ENCODE results near the gene TEDC2. TPM values are rescaled to one million over a fixed set of nuclear protein-coding genes. Genes with fewer than 3 reads are reported as not detected.
A peak's percentile ranks its signal among the peaks of the same experiment; 100 is the strongest.
"Not testable (repeated sequence)": the region's sequence is repeated elsewhere in the genome, so short reads cannot be mapped to it uniquely, and the experiment has no call there.

TEDC2 gene, protein sequence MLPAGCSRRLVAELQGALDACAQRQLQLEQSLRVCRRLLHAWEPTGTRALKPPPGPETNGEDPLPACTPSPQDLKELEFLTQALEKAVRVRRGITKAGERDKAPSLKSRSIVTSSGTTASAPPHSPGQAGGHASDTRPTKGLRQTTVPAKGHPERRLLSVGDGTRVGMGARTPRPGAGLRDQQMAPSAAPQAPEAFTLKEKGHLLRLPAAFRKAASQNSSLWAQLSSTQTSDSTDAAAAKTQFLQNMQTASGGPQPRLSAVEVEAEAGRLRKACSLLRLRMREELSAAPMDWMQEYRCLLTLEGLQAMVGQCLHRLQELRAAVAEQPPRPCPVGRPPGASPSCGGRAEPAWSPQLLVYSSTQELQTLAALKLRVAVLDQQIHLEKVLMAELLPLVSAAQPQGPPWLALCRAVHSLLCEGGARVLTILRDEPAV
- polyA plus RNA-seq (2013, experiment 1 of 2; ENCODE audit: insufficient read length): 12.0 TPM
- polyA plus RNA-seq (2013, experiment 2 of 2; ENCODE audit: insufficient read length): 2.0 TPM

DNA sequence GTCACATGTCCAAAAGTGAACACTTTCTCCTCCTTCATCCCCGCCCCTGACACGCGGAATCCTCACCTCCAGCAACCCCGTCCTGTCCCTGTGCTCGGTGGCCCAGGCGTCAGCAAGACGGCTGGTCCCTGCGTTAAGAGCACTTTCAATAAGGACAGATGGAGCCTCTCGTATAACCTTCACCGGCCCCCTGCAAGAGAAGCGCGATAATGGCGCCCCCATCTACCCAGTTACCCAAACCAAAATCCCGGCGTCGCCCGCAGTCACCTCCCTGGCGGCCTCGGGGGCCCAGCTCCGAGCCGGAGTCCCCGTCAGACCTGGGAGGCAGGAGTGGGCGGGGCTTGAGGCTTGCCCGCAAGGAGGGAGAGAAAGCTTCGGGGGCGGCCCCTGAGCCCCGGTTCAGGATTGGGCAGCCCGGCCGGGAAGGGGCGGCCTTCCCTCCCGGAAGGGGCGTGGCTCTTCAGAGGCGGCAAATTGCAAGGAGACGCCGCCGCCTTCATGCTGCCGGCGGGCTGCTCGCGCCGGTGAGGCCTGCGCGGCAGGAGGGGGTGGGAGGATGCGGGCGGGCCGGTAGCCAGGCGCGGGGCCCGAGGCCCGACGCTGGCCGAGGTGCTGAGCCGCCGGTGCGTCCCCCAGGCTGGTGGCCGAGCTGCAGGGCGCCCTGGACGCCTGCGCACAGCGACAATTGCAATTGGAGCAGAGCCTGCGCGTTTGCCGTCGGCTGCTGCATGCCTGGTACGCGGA, at the start of gene TEDC2:
TSS of gene TEDC2 (plus strand) at position 463 of the 744 bp plus-strand sequence. CDS start at position 499, 36 bp downstream.
- peak; percentile 94 for DNase-seq

DNA sequence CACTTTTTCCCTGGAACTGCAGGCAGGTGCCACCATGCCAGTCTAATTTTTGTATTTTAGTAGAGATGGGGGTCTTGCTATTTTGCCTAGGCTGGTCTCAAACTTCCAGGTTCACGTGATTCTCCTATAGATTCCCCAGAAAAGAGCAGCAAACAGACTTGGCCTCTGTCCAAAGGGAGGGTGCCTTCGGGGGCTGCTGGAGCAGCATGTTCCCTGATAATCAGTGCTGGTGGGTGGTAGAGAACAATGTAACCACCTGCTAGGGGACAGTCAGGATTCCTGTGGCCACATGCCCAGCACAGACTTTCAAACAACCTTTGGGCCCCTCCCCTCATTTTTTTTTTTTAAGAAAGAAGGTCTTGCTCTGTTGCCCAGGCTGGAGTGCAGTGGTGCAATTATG, 44.8 kb upstream of the TEDC2 start:
- no peak for DNase-seq

DNA sequence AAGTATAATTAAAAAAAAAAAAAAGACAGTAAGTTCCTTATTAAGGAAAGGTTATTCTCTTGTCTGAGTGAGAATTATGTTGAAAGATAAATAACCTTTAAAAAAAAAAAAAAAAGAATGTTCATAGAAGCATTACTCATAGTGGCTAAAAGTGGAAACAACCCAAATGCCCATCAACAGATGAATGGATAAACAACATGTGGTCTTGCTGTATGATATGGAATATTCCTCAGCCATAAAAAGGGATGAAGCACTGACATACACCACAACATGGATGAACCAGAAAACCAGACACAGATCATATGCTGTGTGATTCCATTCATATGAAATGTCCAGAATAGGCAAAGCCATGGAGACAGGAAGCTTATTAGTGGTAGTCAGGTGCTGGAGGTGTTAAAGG, 39.9 kb upstream of the TEDC2 start:
- DNase-seq: peak; percentile 27

DNA sequence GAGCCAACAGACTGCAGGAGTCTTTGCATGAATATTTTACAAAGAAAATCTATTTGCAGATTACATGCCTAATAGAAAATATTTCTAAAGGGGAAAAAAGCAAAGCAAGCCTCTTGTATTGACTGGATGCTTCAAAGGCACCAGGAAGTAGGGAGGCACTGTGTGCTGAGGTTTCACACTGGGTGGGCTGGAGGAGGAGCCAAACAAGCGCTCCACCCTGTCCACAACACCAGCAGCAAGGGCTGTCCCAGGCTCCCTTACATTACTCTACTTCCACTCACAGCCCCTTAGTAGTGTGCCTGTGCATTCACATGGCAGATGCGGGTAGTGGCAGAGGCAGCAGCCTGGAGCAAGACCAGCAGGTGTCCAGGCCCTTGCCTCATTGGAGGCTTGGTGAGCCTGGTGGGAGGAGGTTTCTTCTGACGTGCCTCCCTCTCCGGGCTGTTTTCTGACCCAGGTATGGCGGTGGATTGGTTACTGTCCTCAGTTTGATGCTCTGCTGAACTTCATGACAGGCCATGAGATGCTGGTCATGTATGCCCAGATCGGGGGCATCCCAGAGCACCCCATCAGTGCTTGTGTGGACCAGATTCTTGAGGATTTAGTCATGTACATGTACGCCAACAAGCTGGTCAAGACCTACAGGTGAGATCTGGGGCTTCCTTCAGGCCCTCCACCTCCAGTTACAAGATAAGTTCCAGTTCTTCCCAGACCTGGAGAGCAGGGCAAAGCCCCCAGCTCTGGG, 37.6 kb upstream of the TEDC2 start:
- DNase-seq: no peak

DNA sequence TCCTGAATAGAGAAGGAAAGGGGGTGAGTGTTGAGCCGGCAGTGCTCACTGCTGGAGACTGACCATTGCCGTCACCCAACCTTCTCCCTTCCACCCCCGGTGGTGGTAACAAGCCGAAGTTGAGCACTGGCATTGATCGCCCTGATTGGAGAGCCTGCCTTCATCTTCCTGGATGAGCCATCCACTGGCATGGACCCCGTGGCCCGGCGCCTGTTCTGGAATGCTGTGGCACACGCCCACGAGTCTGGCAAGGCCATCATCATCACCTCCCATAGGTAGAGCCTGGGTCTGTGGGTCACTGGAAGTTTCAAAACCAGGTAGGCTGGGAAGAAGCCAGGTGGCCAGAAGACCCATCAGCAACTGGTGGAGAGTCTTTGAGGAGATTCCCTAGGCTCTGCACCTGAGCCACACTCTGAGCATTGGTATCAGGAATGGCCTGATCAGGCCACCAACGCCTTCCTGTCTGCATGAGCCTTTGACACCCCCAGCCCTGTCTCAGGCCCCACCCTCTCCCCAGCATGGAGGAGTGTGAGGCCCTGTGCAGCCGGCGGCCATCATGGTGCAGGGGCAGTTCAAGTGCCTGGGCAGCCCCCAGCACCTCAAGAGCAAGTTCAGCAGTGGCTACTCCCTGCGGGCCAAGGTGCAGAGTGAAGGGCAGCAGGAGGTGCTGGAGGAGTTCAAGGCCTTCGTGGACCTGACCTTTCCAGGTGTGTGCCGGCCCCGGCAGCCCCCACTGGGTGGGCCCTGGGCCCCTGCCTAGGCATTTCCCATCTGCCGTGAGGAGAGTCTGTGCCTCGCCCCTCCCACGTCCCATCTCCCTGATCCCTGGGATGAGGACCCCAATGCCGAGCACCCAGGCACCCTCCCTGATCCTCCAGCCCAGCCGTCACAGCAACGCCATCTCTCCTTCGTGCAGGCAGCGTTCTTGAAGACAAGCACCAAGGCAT, 35.6 kb upstream of the TEDC2 start:
- DNase-seq: no peak

DNA sequence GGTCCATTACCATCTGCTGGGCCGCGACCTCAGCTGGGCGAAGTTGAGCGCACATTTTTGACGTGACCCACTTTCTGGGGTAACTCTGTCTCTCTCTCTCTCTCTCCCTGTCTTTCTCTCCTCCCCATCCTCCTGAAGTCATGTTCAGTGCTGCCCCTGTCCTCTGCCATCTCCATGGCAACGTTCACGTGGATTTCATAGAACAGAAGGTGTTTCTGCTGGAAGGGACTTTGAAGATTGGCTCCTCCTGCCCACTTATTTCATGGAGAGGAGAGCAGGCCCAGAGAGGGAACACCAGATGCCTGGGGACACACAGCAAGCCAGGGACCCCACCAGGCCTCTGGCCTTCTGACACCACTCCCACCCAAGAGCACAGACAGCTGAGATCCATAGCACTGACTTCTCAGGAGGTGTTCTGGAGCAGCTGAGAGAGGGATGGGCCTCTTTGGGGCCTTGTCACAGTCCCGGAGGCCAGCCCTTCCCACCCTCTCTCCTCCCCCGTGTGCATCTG, 34.8 kb upstream of the TEDC2 start:
- no peak for DNase-seq

DNA sequence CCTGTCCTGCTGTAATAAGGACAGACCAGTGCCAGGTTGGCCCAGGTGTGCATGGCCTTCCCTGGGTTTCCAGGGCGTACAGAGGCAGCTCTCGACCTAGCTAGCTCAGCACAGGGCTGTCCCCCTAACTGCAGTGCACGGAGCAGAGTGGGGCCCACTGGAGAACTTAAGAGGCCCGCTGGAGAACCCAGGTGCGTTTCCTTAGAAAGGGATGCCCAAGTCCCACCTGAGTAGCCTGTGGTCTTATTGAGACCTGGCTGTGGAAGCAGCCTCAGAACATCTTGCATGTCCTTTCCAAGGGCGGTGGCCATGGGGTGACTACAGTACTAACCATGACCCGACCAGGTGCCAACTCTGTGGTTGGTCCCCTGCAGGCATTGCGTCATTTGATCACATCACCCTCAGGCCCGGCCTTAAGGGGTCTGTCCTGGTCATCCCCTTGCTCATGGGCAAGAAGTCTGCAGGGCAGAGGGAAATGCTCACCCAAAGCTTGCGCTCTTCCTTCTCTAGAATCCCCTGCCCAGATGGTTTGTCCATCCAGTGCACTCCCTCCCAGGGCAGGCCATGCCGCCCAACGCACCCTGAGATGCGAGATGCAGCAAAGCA, 34.0 kb upstream of the TEDC2 start:
- no peak for DNase-seq

DNA sequence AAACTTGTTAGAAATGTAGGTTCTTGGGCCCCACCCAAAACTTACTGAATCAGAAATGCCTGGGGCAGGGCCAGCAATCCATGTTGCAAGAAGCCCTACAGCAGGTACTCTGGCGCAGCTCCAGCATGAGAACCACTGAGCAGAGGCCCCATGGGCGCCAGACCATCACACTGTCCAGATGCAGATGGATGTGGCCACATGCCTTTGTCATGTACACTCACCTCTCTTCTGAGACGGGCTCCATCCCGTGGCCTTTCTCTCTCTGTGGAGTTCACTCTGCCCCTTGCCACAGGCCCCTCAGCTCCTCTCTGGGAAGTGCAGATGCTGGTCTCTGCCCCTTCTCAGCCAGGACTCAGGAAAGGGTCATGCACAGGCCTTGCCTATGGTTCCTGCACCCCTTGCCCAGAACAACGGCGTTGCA, 33.0 kb upstream of the TEDC2 start:
- DNase-seq: no peak

DNA sequence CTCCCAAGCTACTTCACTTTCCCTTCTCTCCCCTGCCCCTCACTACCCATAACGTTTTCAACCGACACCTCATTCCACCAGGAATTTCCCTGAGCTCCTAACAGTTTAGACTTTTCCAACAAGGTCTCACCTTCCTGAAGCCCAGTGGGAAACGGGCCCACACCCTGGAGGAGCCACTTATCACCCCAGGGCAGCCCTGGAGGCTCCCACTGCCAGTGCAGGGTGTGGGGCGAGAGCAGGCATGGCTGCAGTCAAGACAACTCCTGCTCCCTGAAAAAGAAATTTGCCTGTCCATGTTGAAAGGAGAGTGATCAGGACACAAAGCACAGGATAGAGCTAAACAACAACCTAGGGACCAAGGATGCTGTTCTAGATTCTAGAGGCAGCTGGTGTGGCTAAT, 32.4 kb upstream of the TEDC2 start:
- DNase-seq: no peak

DNA sequence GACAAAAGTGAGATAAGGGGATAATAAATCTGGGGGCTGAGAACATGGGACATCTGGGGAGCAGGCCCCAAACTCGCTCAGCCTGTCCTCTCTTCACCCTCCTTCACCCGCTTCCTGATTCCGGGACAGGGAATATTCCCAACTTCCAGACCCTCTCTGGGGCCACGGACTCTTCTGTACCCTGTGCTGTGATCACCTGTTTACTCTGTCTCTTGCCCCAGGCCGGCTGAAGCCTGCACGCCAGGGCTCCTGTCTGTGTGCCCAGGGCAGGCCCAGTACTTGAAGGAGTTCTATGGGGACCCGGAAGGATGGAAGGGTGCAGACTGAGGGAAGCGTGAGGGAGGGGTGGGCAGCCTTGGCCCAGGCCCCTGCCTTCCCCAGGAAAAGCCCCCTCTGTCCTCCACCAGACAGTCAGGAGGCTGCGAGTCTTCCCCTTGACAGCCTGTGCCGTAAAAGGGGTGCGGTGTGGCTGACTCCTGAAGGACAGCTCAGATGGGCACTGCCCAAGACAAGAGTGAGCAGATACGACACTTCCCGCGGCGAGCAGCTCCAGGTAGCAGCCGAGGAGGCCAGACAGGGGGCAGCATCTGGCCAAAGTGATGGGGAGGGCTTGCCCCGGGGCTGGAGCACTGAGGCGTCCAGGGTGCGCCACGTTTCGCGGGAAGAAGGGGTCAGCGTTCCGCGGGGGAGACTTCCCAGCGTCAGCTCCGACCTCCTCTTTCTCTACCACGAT, 31.7 kb upstream of the TEDC2 start:
- DNase-seq: peak; percentile 30

DNA sequence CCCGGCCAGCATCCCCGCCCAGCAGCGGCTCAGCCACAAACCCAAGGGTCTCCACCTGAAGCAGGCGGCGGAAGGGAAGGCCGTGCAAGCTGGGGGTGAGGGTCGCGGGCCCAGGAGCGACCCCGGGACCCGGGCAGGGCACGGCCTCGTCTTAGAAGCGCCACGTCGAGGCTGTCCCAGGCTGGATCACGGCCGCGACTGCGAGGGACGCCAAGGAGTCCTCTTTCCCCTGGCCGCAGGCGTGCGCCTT, 31.2 kb upstream of the TEDC2 start:
- no peak for DNase-seq

DNA sequence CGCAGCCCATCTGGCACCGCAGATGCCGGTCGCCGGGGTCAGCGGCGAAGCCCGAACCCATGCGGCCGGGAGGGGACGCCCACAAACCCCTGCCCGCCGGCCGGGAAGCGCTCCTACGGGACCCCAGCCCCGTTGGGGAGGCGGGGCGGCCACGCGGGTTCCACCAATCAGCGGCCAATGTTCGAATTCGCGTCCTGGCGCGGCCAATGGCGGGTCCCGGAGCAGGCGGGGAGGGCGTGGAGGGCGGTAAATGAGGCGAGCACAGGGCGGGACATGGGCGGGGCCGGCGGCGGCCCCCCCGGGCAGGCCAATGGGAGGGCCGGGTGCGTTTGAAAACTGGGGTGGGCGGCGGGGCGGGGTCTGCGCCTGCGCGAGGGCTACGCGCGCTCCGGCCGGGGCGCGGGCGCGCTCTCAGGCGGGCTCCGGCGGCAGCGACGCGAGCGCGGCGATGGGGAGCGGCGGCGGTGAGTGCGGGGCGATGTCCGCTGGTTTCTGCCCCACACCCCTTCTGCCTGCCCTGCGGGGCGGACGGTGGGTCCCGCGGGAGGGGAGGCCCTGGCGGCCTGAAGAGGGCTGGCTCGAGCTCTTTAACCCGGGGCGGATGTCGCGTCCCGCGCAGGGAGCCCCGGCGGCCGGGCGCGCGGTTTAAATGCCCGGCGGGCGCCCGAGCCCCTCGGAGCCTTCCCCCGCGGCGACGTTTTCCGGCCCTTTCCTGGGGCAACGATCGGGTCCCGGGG, 30.7 kb upstream of the TEDC2 start, which contains the start of gene CCNF:
TSS of gene CCNF (plus strand) at position 414 of the 737 bp plus-strand sequence. CDS start at position 449, 35 bp downstream.
- DNase-seq: peak; percentile 95

DNA sequence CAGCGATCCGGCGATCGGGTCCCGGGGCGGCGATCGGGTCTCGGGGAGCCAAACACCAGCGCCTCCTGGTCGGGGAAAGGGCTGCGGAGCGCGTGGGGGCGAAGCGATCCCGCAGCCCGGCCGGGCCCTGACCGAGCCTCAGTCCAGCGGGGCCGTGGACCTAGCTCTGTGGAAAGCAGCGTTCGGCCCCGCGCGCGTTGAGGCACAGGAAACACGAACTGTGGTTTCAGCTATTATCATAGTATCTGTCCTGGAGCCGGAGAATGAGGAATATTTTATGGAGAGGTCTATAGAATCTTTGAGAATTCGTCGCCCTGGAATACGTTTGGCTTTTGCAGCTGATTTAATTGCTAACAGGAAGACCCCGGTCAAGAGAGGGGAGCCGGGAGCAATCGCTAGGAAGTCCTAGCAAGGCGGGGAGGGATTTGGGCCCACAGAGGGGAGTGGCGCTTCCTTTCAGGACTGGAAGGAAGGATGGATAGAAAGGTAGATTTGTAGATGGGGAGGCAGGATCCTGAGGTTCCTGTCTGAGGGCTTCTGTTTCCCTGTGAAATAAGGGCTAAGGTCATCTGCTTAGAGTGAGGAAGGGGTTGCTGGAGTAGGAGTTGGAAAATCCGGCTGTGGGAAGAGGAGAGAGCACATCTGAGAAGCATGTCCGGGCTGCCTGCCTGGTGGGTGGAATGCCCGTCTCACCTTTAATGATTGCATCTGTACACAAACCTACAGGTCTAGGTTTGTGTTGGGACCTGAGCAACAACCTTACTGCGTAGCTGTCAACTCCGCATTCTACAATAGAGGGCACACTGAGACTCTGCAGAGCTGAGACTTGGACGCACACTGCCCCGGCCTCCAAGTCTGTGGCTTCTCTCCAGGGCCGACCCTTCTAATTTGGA, 29.9 kb upstream of the TEDC2 start:
- peak; percentile 22 for DNase-seq

DNA sequence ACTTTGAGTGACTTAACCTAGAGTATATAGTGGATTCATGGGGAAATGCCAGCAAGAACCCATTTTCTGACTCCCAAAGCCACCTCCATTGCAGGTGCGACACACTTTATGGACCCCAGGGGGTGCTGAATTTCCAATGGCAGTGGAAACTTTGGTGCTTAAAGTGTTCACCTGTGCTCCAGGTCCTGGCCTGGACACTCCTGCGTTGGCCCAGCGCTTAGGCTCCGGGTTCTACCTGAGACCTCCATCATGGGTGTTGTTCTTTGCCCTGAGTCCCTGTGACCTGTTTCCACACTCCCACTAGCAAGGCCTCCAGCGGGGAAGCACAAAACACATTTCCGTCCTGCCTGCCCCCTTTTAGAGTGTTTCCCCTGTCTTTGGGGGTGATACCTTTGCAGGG, 27.6 kb upstream of the TEDC2 start:
- DNase-seq: no peak

DNA sequence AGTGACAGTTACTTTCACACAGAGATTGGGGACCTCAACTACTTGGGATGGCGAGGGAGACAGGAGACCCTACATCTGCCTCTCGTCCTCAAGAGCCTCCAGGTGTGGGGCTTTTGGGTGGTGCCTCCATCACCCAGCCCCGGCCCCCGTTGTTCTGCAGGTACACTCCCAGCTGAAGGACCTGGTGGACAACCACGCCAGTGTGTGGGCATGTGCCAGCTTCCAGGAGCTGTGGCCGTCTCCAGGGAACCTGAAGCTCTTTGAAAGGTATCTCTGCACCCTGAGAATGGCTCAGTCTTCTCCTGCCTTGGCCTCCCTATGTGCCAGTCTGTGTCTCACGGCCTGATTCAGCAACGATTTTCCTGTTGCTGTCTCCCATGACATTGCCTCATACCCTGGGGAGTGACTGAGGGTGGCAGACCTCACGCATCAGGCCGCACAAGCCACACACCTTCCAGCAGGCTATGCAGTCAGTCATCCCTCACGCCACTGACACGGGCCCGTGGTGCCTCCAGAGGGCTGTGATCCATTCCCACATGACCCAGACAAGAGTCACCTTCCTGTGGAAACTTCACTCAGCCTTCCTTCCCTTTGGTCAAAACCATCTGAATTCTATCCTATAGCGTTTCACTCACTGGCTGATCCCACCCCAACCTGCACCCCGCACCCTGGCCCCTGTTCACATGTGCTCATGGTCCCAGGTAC, 27.0 kb upstream of the TEDC2 start:
- no peak for DNase-seq

DNA sequence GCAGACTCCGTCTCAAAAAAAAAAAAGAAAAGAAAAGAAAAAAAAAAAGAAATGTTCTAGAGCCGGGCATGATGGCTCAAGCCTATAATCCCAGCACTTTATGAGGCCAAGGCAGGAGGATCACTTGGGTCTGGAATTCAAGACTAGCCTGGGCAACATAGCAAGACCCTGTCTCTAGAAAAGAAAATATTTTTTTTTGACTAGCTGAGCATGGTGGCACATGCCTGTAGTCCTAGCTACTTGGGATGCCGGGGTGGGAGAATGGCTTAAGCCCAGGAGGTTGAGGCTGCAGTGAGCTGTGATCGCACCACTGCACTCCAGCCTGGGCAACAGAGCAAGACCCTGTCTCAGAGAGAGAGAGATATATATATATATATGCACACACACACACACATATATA, 24.7 kb upstream of the TEDC2 start:
- not testable (repeated sequence) for DNase-seq

DNA sequence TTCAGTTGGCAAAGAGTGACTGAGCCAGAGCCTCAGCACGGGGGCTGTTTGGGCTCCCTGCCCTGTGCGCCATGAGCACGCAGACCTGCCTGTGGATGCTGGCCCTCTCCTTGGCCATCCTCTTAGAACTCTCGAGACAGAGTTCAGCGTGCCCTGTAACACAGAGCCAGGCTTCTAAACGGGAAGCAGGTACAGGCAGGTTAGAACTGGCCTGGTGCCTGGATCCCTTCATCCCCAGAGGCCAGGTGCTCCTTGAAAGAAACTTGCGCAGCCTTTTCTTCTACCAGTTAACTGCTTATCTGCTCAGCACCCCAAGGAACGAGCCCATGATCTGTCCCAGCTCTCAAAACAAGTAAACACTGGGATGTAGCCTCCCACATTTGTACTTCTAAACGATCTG, 23.8 kb upstream of the TEDC2 start:
- no peak for DNase-seq
